SU-DHL-6 (cell line): ENCODE measurements around the gene CDK14.

ENCODE experiments used
- CTCF ChIP-seq: fragments of 200-600 bp; sonication (generic); IDR thresholded peaks from one replicate; pipeline ENCODE4 v1.5.1; 2017; ENCODE audit warnings: antibody characterized with exemption, mild to moderate bottlenecking, low read length, moderate library complexity; ENCODE audit not compliant: insufficient read depth, poor library complexity, severe bottlenecking
- EZH2phosphoT487 ChIP-seq: fragments of 200-600 bp; sonication (generic), shearing (Covaris generic); conservative IDR thresholded peaks from 2 replicates; pipeline ENCODE4 v1.6.1; 2018; ENCODE audit warnings: mild to moderate bottlenecking, antibody characterized with exemption, low read length, moderate library complexity, mixed read lengths

- no peak for TF ChIP-seq CTCF
- no peak for TF ChIP-seq EZH2phosphoT487
These were observed 399.9 kb downstream of the CDK14 start for GRCh38 chr7:90995996-90996395.
